GM18909 (cell line): Measurements from ENCODE around the gene DCAF8.

Experiments used
- ATAC-seq: cut with Tn5 transposase; IDR thresholded peaks from one replicate; pipeline ENCODE4 v1.9.1; 2021; ENCODE audit warnings: mild to moderate bottlenecking; ENCODE audit not compliant: unreplicated experiment, poor library complexity

The DCAF8 gene

DNA sequence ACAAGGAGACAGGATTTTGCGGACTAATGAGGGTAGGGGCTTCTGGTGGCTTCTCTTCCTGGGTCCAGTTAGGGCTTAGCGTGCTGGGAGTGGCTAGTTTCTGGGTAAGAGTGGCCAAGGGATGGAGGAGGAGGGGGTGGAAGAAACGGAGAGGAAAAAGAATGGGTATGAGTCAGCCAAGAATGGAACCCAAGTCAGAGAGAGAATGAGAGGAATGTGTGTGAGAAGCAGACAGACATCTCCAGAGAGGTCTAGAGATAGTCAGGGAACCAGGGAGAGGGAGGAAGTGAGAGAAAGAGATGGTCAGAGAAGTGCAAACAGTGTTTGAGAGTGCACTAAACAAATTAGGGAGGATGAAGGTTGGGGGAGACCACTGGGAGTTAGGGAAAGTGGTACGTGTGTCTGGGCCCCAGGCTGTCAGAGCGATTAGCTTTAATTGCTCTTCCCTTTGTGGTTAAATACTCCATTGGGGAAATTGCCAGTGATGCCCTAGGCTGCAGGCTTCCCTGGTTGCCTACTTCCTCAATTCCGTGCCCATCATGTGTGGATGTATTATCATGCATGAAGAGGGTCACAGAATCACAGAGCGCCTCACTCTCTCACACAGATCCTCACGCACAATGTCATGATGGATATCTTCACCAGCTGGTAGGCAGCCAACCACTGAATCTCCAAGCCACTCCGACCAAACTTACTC is 55.8 kb downstream of the DCAF8 start:
- ATAC-seq, result no peak

DNA sequence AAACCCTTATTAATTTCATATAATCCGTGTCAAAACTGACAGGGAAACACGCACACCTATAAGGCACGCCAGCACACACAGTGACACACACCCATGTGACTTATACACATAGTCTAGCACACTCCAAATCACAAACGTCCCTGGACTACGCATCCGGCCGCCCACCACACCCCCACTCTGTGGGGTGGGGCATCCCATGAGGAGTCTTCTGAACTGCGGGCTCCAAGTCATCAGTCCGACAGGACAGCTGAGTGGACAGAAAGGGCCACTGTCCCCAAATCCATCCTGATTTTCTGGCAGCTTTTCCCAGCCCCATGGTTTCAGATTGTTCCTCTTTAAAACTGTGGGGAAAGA is 56.3 kb downstream of the DCAF8 start:
- ATAC-seq, result peak; percentile 40

DNA sequence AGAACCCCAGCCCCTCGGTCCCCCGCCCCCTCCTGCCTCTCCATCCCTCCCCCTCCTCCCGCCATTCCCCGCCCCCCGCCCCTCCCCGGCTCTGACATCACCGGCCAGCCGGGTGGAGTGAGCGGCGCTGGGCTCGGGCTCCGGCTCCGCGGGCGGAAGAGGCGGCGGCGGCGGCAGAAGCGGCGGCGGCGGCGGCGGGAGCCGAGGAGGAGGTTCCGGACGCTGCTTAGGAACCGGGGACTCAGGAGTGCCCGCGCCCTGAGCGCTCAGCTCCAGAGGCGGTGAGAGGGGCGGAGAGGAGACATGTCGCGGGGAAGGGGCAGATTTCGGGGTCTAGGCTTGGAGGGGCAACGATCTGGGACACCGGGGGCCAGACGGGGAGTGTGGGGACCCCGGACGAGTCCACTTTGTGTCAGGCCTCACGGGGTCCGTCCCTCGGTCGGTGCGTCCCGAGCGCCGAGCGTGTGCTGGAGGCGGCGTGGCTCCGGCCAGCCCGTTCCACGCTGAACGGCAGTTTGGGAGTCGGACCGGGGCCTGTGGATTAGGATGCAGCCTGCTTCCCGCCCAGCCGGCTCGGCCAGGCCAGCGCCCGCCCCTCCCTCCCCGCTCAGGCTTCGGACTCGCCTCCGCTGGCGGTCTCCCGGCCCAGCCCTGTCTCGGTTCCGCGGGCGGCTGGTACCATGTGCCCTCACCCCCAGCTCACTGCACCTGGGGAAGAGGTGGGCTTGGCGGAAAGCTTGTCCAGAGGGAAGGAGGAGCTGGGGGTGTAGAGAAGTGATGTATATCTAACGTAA is 56.9 kb downstream of the DCAF8 start, which contains the start of gene PEA15:
PEA15 (plus strand) TSS at position 143 of the 794 bp plus-strand sequence. CDS start 6,161 bp downstream, outside the sequence.
- peak; percentile 43 for ATAC-seq

DNA sequence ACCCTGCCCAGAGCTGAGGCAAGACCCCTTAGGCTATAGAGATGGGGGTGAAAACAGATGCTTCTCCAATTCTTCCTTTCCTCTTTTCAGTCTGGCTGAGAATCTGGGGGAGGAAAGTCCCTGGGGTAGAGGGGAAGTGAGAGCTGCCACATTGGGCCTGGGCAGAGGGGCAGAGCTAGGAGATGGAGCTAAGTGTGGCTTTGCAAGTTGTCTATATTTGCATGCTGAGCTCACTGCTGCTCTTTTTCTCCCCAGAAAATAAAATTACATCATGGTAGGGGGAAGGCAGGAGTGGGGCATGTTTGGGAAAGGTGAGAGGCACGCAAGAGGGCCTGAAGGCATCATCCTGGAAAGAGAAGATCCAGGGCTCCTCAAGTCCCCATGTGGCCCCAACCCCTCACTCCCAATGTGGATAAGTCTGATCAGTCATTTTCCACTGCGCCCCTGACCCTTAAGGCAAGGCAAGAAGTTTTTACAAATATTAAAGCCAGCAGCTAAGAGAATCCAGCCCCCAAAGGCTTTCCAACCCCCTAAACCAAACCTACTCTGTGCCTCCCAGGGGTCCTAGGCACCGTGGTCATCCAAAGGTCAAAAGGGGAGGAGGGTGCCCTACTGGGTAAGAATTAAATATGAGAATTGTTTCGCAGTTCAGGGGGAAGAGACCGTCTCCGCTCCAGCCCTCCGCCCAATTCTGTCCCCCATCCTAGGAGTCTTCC is 57.7 kb downstream of the DCAF8 start:
- peak; percentile 63 for ATAC-seq

DNA sequence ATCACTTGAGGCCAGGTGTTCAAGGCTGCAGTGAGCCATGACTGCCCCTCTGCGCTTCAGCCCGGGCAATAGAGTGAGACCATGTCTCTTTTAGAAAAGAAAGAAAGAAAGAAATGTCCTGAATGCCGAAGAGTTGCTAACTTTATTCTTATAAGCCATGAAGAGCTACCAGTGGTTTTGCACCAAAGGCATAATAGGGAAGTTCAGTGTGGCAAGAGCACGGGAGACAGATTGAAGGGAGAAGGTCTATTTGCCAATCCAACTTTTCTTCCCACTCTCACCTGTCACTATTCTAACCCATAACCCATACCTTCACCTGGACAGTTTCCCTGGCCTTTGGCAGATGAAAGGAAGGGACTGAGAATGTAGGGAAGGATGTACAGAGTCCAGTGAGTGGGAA is 61.6 kb downstream of the DCAF8 start:
- ATAC-seq, result no peak

DNA sequence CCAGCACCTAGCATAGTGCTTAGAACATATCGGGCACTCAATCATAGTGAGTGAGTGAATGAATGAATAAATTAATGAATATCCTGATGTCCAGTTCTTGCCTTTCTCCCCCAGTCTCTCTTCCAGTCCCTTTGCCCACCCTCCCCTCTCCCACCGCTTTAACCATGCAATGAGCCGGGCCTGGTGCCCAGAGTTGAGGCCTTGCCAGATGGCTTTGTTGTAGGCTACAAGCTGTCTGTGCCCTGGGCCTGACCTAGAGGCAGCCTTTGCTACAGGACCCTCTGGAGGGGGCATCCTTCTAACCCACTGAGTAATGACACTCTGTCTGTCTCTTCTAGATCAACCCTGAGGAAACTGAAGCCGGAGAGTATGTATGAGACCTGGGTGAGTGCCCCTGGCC is 65.1 kb downstream of the DCAF8 start:
- no peak for ATAC-seq

DNA sequence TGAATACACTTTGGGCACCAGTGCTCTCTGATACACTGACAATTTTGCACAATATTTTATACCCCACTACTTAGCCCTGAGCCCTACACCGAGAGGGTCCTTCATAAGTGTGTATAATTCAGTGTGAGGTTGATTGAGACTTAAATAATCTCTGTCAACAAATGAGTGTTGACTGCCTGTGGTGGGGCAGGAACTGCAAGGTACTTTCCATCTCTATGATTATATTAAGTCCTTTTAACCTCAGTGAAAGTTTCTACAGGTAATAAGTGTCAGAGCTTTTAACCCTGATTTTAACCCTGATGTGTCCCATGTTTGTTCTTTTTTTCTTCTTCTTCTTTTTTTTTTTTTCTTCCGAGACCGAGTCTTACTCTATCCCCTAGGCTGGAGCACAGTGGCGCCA is 66.2 kb downstream of the DCAF8 start:
- ATAC-seq, result no peak

DNA sequence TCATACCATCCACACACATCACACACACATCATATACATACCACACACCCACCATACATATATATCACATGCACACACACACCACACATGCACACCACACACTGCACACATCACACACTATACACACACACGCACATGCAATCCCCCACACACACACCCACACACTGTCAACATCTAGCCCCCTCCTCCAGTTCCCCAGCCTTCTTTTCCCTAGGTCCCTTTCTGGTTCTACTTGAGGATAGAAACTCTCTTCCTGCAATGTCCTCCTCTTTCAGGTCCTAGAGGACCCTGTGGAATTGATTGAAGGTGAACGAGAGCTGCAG is 67.7 kb downstream of the DCAF8 start:
- ATAC-seq, result no peak

DNA sequence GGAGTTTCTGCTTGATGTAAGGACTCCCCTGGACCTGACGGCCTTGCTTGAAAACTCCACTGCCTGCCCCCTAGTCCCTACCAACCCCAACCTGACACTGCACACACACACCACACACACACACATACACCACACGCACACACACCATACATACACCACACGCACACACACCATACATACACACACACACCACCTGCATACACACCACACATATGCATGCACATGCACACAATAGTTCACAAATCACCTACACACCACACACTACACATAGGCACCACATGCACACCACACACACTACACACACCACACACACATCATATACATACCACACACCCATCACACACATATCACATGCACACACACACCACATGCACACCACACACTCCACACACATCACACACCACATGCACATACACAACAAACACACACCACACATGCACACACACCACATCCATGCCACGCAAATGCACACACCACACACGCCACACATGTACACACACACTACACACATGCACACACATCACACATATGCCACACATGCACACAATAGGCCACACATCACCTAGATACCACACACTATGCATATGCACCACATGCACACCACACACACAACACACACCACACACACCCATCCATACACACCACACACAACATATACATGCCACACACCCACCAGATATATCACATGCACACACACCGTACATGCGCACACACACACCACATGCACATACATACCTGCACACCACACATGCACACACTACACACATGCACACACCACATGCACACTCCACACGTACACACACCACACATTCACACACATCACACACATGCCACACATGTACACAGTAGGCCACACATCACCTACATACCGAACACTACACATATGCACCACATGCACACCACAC is 68.3 kb downstream of the DCAF8 start:
- no peak for ATAC-seq

DNA sequence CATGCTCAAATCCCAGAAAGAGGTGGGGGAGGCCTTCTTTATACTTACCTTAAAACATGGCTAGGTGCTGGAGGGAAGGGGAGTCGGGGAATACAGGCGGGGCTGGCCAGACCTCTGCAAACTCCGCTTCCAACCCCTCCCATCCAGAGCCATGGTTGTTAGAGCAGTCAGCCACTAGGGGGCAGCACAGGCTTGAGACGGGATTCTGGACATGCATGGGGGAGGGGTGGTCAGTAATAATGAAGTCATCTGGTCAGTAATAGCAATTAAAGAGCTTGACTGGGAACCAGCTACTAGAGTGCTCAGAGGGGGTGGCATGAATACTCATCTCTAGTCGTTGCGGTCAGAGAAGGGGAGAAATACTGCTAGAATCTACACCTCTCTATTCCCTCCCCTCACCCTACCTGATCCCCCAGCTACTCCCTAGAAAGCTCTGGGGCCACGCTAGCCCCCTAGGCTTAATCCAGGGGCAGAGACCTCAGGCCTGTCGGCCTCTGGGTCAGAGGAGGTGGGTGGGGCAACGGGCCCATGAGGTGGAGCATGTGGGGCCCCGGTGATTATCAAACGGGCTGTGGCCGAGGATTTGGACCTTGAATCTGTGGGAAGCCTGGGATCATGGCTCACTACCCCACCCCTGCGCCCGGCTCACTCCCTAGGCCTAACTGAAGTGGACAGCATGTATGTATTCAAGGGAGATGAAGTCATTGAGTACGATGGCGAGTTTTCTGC is 69.1 kb downstream of the DCAF8 start:
- peak; percentile 73 for ATAC-seq

DNA sequence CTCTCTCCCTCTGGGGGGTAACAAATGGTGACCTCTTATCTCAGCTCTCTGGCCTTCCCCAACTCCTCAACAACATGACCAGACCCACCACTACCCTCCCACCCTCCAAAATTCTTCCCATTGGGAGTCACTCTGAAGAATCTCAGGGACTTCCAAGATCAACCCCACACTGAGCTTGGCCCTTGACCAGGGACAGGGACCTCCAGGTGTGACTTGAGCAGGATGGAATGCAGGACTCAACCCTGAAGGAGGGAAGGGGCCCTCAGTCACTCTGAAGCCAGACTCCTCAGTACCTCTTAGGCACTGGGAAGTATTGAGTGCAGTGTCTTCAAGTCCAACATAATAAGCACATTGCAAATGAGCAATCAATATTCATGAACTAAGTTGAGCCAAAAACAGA is 70.1 kb downstream of the DCAF8 start:
- no peak for ATAC-seq

DNA sequence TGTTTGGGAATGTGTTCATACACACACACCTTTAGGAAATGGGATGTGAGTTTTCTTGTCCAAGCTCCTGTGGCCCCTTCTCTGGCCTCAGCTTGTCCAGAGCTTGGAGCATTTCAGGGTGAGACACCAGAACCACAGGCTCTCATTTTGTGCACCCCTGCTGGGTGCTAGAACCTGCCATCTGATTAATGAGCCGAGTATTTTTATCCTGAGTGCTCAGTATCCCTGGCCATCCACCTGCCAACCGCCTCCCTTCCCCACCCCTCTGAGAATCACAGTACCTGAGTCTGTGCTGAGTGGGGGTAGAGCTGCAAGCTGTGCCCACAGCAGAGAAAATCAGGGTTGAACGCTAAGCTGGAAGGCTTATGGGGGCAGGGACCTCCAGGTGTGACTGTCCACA is 70.6 kb downstream of the DCAF8 start:
- ATAC-seq, result no peak

DNA sequence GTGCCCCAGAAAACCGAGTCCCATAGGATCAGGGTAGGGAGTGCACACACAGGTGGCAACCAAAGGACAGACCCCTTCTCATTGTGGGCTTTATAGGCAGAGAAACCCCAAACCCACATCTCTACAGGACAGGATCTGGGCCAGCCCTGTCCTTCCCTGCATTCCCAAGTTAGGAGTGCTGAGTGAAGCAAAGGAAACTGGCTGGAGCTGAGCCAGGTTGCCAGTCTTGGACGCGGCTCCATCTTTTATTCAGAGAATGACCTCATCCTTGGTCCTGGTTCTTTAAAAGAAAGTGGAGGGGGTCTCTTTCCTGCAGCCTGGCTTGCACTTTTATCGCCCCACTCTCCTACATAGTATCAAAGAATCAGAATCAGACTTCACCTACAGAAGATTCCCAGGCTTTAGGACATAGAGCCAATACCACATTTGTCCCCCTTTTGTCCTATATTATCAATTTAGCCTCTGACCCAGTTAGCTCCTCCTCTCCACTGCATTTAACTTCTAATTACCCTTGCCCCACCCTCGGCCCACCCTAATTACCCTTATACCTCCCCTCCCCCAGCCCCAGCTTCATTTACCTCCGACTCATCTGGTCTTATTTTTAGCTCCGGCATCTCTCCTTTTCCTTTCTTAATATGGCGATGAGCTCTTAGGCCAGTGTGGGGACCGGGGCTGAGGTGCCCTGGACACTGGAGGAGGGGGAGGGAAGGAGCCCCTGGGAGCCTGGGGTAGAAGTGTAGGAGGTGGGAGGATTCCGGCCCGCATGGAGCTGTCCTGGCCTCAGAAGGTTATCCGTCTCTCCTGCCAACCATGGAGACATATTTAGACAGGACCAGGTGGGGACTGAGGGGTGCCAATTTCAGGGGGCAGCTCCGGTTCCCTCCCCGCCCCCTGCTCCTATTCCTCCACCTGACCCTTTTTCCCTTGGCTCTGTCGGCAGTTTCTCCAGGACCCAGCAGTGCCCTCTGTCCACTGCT is 72.4 kb downstream of the DCAF8 start, which contains the start of gene CASQ1:
CASQ1 (plus strand) TSS at position 927 of the 977 bp plus-strand sequence. CDS start 177 bp downstream, outside the sequence.
- ATAC-seq, result no peak

DNA sequence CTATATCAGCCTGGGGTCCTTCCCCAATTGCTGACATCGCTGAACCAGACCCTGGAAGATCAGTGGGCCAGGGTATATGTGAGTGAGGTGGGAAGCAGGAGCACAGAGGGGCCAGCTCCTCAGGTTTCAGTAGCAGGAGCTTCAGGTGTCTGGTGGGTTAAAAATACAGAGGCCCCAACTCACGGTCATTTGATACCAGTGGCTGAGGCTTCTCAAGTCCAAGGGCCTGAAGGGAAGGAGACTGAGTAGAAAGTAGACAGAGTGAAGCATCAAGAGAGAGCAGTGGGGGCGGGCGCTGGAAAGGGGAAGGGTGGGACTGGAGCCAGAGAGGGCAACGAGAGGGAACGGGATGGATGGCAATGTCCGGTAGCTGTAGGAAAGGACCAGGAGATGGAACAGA is 74.0 kb downstream of the DCAF8 start:
- ATAC-seq, result no peak

DNA sequence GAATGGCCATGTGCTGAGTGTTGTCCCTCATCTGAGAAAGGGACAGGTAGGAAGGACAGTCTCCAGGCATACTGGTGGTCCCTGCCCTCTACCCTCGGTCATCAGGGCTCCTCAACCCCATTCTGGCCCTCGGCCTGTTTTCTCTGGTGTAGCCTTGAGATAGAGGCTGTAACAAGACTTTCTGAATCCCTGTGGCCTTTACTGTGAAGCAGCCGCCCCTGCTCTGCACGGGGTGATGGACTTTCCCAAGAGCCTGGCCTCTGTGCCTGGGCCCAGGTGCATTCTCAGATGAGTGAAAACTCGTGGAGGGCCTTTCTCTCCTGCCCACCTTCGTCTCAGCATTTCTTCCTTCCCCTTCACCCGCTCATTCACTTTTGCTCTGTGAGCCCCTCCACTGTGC is 74.9 kb downstream of the DCAF8 start:
- ATAC-seq, result no peak

DNA sequence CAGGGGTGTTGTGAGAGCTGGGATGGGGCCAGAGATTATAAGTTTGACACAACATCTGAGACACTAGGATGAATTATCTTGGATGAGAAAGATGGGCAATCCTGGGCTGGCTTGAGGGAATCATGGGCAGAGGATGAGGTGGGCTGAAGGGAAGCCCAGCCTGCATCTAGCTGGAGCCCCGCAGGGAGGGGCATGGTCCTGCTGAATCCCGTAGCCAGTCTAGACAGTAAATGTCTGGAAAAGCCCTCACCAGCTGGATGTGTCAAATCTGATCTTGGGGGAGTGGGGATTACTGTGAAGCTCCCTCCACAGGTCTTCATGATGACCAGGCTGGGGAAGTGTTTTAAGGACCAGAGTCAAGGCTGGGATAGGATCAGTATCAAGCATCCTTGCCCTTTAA is 75.6 kb downstream of the DCAF8 start:
- ATAC-seq, result no peak

DNA sequence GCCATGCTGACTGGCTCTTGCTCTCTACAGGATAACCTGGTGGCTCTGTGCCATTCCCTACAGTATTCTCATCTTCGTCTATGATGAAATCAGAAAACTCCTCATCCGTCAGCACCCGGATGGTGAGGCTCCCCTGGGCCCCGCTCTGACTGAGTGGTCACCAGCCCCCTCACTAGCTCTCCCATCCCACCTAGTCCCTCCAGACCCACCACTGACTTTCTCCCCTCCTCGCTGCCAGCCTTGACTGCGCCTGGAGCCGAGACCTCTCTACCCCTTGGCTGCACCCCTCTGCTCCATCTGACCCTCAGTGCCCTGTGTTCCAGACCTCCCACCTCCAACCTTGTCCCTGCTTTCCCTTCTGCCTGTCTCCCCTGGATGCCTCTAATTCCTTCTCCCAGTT is 76.1 kb downstream of the DCAF8 start:
- ATAC-seq, result no peak

DNA sequence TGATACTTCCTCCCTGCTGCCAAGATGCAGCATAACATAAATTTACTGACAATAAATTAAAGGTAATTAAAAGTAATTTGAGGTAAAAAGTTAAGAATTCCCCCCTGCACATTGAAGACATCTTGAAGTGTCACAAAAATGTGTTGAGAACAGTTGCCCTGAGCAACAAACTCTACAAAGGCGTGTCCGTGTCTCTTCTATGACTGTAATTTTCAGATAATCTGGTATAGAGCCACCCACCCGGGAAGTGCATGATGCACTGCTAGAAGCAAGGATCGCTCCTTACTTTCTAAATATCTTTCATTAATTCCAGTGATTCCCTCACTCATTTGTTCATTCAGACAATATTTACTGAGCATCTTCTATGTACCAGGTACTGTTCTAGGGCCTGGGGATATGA is 83.0 kb downstream of the DCAF8 start:
- no peak for ATAC-seq
